D341Med (cell line): ENCODE data around the gene FGF22.

Experiments
- DNase-seq: peaks from one replicate; pipeline ENCODE4 v3.0.0; 2012; ENCODE audit warnings: low spot score

FGF22 gene

DNA sequence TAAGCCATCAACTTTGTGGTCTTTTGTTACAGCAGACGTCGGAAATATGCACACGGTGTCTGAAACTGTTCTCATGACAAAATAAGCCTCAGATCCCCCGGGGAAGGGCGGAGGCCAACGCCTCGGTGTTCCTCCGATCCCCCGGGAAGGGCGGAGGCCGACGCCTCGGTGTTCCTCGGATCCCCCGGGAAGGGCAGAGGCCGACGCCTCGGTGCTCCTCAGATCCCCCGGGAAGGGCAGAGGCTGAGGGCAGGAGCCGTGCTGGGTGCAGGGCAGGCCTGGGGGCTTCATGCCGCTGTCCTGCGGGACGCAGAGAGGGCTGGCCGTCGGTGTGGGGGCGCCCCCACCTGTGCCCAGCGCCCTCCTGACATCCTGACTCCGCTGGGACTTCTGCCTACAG, 4.7 kb downstream of the FGF22 start:
- peak; percentile 67 for DNase-seq

DNA sequence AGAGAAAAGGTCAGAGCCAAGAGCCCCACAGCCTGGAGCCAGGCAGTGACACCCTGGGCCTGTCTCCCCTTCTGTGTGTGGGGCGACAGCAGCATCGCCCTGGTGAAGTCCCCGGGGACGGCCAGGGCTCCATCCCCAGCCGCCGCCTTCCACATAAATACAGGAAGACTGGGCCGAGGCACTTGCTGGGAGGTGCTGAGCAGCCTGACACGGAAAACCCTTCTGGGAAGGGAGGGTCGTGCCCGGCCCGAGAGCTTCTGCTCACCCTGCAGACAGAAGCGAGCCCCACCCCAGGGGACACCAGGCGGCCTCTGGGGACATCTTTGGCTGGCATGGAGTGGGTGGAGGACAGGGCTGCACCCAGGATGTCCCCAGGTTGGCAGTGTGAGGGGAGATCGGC, 5.1 kb downstream of the FGF22 start:
- no peak for DNase-seq

DNA sequence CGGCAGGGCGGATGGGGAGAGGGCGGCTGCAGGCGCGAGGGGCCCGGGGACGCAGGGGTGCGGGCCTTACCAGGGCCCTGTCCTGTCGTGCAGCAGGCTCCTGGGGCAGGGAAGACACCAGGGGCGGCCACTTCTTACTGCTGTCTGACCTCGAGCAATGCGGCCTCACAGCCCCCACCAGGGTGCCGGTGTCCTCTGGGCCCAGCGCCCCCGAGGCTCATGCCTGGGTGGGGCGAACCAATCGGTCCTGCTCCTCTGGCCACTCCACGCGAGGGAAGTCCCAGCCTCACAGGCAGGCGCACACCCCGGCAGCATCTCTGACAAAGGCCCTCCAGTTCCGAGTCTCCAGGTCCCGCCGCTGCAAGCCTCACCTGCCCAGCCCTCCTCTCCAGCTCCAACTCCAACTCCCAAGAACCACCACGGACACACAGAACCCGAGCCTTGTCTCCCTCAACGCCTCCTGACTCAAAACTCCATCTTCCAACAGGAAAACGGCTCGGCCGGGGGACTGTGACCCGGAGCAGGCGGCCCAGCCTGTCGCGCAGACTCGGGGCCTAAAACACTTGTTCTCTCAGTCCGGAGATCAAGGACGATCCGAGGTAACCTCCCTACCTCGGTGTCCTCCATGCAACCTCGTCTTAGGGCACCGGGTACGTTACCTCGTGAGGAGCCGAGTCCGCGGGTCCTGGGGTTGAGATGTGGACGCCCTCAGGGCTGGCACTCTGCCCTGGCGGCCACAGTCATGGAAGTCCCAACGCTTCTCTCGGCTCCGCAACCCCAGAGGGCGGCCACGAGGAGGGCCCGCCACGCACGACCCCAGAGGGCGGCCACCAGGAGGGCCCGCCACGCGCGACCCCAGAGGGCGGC, 6.5 kb downstream of the FGF22 start:
- no peak for DNase-seq

DNA sequence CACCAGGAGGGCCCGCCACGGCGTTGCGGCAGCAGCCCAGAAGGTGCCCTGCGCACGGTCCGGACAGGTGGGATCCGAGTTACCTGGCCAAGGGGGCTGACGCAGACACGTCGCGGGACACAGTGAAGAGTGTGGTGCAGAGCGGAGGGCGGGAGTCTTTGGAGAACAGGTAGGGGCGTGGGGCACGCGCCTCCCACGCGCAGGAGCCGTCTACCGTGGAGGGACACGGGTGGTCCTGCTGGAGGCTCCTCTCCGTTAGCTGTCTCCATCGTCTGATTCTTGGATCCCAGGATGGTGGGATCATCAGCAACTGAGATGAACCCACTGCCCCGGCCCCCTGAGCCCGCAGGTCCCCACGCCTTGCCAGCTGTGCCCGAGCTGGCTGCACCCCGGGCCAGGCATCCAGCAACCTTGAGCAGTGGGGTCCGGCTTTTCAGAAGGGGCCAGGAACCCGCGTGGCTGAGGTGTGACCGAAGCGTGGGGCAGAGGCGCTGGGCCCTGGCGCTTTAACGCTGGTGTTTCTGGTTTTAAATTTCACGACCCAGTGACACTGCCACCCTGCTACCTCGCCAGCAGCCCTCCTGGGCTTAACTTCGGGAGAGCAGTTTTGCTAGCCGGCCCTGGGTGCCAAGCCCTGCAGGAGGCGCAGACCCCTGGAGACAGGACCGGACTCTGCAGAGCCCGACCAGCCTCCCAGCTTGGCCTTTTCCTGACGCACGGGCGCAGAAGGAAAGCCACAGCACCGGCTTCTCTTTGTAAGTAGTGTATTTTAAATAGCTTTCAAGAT, 7.3 kb downstream of the FGF22 start:
- DNase-seq, result no peak

DNA sequence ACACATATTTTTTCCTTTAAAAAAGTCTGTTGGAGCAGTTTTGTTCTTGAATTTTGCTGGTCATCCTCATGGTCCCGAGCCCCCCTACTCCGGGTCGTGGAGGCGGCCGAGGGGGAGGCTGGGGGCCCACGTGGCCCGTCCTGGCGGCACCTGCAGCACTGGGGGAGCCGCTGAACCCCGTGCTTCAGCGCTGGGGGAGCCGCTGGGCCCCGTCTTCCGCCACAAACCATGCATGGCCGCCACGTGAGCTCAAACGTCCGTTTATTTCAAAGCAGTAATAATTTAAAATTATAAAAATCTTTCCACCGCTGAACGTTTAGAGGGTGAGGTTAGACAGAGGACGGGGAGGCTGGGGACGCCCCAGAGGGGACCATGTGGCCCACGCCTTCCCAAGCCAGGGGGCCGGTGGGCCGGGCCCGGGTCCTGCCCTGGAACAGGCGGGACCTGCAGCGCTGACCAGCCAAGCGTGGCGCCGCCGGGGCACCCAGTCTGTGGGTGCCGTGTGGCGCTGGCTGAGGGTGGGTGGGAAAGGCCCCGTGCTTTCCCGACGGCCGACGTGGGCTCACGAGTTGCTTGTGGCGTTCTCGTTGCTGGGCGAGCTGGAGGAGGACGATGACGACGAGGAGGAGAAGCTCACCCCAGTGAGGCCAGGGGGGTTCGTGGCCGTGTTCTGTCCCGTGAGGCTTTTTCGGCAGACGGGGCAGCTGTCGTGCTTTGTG, 8.0 kb downstream of the FGF22 start:
- DNase-seq, result no peak

DNA sequence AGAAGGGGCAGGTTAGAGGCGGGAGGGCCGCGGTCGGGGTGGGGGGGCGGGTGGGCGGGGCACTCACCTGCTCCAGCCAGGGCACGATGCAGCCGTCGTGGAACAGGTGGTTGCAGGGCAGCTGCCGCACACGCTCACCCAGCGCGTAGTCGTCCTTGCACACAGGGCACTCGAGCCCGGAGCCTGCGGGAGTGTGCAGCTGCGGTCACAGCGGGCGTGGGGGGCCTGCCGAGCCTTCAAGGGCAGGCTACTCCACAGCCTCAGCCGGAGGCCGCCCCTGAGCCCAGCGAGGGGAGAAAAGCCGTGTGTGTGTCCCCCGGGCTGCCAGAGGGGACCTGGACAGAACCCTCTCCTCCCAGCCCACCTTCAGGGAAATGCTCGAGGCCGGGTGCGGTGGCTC, 8.6 kb downstream of the FGF22 start:
- no peak for DNase-seq

DNA sequence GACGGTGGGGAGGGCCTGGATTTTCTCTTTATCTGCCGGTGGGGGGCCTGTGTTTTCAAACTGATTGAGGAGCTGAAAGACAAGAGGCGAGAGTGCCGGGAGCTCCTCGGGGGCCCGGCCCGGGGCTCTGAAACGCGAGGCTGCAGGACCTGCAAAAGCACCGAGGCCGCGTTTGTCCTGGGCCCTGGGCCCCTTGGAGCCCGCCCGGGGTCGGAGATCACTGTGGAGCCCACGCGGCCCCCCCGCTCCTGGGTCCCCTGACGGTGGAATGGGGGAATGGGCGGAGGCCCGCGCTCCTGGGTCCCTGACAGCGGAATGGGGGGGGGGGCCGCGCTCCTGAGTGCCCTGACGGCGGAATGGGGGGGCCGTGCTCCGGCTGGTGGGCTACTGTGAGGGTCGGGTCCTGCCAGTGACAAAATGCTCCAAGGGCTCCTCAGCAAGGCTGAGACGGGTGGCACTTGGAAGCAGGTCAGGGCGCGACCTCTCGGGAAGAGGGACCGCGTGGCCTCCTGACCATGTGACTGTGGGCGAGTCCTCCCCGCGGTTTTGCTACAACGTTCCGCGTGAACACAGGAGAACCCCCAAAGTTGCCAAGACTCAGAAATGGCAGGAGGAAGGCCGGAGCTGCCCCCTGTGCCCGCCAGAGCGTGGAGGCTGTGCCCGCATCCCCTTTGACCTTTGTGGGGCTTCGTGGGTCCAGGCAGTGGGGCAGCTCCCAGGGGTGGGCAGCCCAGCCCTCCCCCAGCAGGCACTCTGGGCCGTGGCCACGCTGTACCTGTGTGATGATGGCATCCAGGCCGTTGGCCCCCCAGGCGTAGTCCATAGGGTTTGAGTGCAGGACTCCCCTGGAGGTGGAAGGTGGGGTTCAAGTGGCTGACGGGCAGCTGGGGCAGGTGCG, 9.5 kb downstream of the FGF22 start:
- DNase-seq, result no peak

DNA sequence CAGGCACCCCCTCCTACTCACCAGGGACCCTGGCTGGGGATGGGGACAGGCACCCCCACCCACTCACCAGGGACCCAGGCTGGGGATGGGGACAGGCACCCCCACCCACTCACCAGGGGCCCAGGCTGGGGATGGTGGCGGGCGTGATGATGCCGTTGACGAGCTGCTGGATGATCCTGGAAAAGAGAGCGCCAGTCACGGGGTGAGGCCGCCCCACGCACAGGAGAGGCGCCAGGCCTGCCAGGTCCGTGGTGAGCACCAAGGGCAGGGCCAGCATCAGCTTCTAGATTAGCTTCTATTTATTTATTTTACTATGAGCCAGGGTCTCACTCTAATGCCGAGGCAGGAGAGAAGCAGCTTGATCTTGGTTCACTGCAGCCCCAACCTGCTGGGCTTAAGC, 10.4 kb downstream of the FGF22 start:
- DNase-seq, result no peak

DNA sequence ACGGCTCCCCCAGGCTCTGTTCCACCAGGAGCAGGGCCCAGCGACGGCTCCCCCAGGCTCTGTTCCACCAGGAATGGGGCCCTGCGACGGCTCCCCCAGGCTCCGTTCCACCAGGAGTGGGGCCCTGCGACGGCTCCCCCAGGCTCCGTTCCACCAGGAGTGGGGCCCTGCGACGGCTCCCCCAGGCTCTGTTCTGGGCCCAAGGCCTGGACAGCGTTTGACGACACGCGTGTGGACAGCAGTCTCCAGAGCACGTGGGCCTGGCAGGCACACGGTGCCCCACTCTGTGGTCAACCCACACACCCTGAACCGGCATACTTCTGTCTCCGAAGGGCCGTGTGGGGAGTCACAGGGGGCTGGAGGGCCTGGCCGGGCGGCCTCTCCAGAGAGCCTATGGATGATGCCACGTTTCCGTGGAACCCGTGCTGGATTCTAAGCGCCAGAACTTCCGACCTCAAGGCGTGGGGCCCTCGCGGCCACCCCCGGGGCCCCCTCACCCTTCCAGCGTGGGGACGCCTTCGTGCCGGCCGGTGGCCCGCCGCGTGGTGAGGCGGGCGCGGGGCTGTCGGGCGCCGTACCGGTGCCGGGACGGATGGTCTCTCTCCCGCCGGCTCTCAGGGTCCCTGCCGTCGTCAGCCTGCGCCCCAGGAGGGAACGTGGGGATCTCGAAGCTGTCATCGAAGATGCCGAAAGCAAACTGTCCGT, 11.6 kb downstream of the FGF22 start:
- DNase-seq, result no peak

DNA sequence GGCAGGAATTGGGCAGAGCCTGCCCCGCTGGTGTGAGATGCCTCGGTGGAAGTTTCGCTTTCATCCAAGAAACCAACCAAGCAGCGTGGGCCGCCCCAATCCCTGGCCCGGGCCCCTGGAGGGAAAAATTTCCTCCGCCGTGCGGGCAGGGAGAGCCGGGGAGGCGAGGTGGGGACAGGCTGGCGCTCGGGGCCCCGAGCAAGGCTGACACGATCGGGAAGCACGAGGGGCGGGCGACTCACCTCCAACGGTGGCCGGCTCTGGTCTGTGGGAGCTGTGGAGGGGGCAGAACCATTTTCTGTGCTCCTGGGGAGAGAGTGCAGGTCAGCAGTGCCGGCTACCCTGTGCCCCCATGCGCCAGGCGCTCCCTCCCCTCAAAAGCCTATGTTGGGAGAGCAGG, 12.3 kb downstream of the FGF22 start:
- DNase-seq, result no peak

DNA sequence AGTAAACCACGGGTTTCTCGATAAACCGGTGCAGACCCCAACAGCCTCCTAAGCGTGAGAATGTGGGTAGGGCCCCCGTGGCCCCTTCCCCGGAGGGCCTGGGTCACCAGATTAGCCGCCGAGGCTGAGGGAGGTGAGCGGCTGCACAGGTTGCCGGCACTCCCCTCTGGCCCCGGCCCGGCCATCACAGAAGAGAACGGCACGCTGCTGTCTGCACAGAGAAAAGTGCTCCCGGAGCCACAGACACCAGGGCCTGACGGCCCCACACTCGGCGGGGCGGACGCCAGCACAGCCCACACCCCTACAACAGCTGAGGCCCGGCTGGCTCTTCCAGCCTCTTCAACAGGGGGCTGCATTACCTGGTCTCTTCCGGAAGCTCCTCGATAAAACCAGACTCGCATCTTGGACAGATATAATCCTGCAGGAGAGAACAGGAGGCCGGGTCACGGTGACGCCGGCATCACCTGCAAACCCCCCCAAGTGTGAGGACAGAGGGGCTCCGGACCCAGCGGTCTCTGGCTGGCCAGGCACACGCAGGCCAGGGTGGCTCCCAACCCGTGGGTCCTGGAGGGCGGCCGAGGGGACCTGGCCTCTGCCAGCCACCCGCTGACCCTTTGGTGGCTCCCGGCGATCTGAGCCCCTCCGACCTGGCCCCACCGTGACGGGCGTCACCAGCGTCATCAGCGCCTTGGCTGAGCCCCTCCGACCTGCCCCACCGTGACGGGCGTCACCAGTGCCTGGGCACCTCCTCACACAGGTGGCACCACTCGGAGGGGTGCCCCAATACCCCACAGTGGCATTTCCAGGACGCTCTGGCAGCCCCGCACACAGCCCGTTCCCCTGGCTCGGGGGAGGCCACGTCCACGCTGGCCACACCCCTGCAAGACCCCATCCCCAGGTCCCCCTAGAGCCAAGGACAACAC, 13.0 kb downstream of the FGF22 start:
- DNase-seq, result no peak

DNA sequence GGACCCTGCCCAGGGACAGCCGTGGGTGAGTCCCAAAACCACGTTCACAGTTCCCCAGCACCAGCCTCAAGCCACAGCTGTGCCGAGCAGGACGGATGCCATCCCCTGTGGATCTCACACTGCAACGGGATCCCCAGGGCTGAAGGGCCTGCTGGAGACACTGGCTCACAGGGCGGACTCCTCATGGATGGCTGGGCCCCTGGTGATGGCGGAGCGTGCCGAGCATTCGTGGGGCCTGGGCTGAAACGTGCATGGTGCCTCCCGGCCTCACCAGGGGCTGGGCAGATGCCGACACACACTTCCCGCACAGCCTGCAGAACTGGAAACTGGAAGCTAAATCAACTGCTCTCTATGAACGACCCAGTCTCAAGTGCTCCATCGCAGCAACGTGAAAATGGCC, 13.7 kb downstream of the FGF22 start:
- DNase-seq, result no peak

DNA sequence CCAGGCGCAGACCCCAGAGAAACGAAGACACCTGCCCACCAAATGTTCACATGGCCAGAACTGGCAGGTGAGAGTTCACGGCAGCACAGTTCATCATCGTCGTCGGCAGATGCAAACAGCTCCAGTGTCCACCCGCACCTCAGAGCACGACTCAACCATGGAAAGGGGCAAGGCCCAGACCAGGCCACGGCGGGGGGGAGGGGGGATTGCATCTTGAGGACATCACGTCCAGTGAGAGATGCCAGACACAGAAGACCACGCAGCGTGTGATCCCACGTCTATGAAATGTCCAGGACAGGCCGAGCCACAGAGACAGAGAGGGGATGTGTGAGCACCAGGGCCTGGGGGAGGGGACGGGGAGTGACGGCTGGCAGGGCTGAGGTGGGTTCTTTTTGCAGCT, 16.0 kb downstream of the FGF22 start:
- DNase-seq, result no peak

DNA sequence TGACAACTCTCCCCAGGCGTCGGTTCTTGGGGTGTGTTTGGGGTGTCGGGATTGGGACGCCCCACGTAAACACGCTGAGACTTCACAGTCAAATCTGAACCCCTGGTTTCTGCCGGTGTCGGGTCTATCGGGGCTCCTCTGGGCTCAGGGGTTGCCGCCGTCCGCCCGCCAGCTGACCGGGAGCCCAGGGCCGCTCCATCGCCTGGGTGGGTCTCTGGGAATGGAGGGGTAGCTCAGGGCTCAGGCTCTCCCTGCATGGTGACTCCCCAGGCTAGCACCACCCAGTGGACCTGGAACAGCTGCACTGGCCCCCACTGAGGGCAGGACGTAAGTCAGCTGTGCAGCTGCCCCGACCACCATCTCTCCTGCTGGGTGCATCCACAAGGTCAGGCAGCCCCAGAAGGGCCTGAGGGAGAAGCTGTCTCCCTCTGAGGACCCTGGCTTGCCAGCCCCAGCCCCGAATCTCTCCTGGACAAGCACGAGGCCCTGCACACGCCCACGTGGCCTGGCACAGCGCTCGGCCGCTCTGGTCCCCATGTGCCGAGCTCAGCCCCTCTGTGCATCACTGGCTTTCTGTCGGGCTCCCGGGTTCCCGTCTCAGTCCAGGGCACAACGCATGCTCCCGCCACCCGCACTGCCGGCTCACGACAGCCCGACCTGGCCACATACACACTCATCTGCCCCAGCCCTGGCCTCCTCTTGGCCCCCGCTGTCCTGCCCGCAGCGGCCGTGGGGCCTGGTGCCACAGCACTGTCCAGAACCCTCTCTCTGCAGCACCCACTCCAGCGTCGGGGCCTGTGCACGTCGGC, 17.3 kb downstream of the FGF22 start:
- DNase-seq, result no peak

DNA sequence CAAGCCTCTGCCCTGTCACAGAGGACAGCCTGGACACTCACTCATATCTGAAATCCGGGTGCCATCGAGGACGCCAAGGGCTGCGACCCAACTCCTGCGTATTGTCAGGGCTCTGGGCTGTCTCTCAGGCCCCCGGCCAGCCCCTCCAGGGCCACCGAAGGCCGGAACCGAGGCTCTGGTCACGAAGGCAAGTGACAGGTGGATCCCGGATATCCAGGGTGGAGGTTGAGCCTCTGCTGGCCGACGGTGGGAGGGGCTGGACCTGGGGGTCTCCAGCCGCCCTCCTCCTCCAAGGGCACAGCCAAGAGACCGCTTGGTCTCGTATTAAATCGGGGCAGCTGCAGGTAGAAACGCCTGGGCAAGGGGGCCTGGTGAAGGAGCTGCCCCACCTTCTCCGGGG, 17.9 kb downstream of the FGF22 start:
- DNase-seq, result no peak

DNA sequence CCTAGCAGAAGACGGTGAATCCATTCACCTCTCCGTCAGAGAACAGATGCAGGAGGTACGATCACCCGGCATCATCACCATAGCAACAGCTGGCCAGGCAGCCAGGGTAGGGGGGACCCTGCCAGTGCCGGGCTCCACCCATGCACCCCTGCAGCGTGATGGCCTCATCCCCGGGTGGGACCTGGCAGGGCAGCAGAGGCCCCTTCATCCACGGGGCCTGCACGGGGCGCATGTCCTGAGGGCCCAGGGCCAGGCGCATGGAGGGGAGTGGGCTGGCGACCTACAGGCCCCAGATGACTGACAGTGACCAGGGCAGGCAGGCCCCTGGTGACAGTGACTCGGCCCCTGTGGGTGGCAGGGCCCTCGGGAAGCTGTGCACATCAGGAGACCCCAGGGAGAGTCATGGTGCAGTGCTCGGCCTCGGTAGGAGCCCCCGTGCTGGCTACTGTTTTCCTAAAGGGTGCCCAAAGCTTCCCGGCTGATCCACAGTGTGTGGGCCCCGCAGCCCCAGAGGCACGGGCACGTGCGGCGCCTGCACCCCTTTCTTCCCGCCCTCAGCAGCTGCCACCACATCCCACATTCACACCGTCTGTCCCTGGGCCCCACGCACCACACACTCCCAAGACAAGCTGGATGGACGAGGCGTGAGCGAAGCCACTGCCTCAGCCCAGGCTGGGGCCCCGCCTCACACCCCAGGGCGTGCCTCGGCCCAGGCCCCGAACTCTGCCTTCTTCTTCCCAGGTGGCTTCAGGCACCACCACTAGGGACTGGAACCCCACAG, 18.6 kb downstream of the FGF22 start:
- DNase-seq, result no peak

DNA sequence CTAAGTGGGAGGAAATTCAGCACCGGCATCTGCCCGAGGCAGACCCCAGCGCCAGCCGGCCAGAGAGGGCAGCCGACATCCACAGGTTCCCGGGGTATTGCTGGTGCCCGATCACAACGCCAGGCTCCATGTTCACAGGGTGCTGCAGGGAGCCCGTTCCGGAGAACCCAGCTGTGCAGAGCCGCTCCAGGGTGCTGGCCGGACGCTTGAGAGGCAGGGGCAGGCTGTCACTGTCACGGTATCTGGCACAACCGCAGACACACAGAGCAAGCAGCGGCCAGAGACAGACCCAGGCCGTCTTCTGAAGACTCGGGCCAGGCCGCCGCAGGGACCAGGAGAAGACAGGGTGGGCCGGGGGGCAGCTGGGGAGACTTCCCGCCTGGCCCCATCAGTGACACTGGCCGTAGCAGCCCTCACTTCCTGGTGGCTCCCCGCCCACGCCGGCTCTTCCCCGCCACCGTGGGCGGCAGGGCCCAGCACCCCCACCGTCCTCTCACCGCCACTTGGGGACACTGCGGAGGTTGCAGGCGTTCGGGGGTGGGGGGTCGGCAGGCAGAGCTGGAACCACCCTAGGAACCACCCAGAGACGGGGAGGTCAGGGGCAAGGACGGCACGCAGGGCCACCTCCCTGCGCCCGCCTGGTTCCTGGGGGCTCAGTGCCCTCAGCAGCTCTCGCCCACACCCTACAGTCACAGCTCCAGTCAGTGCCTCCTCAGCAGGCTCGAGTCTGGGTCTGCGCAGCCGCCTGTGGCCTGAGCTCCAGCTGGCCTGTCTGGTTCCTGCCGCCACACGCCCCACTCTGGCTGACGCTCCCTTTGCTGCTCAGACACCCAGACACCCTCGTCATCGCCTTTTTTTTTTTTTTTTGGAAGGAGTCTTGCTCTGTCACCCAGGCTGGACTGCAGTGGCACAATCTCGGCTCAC, 19.5 kb downstream of the FGF22 start:
- no peak for DNase-seq
